GM18868 (cell line): ENCODE data around the gene CDKN2AIP.
"Not testable (repeated sequence)": the region's sequence is repeated elsewhere in the genome, so short reads cannot be mapped to it uniquely, and the experiment has no call there.

Experiments used
- ATAC-seq: cut with Tn5 transposase; IDR thresholded peaks from one replicate; pipeline ENCODE4 v1.9.1; 2021; ENCODE audit warnings: mild to moderate bottlenecking, moderate library complexity; ENCODE audit not compliant: unreplicated experiment

The CDKN2AIP gene

DNA sequence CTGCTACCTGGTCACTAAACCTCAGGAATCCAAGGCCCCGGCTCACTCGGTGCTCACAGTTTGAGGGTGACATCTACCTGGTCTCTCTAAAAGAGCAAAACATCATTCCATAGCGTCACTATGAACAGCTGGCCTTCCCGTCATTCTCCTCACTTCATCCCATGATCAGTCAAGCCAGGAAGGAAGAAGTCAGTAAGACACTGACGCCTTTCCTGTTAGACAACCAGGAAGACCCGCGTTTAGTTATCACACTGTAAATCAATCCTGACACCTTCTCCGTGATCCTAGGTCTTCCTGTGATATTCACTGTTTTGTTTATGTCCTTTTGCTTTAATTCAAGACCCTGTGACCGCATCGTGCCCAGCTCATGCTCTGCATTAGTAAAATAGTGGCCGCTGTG is 31.6 kb upstream of the CDKN2AIP start:
- no peak for ATAC-seq

DNA sequence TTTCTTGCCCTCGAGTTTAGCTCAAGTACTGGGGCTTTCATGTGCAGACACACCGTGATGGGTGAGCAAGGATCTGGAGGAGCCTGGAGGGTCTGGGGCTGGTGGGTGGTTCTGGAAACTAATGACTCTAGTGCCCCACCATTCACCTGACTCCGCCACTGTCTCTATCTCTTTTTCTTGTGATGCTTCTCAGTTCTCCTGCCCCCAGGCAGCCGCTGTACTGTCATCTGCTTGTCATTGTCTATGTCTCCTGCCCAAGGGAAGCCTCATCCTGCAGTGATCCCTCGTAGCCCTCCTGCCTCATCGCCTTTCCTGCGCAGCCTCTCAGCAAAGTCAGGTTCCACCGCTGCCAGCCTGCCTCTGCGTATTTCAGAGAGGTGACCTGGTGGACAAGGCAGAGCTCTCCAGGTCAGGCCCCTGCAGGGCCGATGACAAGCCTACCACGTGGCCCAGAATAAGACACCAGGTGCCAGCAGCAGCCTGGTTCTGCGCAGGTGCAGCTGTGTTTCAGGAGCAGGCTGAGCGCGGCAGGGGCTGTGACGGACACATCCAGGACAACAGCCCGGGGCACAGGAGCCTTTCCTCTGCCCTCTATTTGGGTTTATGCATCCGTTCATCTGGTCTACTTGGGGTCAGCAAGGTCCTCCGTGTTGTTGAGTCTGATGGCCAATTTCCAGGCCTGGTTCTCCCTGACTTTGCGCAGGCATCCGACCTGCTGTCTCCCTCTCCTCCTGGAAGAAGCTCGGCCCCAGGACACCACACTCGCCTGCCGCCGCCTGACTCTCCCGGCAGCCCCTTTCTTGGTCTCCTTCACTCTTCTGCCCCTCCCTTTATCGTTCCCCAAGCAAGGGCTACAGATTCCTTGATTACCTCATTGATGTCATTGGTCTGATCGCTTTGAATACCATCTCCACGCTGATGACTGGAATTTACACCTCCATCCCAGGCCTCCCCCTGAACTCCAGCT is 30.9 kb upstream of the CDKN2AIP start:
- ATAC-seq, result no peak

DNA sequence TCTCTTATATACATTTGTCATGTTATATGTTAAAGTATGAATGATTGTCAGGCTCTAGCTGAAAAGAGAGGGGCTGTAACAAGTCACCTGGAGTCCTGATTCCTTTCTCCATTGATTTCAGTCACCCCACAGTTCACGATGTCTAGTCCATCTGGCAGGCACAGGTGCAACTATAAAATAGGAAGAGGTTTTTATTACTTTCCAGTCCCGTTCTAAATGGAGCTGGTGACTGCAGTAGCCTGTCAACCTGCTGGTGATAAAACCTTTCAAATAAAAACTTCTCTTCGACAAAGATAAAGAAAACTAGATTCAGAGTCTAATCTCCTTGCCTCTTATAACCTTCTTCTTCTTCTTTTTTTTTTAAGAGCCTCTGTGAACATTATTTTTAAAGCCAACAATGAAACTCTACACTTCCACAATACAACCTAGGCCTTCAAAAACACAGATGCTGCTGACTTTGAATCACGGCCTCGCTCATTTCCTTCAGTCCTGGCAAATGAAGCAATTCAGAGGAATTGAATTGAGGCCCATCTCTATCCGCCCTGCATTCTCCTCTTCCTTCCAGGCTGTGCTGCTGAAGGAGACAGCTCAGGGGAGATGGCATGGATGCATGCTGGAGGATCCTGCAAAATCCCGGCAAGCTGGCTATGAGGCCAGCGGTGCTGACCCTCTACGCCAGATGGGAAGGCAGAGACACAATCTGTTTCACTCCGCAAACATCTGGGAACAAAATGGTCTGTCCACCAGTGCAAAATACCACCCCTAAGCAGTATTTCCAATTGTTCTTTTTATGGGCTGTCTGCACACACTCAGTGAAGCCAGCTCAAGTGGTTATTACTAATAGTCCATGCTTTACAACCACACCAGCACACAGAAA is 27.3 kb upstream of the CDKN2AIP start:
- ATAC-seq, result no peak

DNA sequence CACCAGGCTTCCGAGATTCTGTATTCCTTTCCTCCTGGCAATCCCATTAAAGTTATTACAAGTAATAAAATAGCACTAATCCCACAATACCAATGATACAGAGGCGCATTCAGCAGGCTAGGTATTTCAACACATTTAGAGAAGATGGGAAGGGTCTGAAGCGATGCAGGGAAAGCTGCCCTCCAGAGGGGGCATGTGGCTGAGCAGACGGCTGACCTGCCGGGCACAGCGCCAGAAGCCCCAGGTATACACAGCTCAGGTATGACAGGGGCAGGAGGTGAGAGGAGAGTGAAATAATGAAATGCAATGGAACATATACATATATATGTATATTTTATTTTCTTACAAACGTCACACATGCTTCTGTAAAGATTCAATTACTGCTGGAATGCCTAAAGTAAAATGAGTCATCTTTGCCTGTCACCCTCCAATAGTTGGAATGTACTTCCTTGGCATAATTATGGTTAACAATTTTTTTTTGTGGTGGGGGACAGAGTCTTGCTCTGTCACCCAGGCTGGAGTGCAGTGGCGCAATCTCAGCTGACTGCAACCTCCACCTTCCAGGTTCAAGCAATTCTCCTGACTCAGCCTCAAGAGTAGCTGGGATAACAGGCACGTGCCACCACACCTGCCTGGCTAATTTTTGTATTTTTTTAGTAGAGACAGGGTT is 21.3 kb upstream of the CDKN2AIP start:
- ATAC-seq, result no peak

DNA sequence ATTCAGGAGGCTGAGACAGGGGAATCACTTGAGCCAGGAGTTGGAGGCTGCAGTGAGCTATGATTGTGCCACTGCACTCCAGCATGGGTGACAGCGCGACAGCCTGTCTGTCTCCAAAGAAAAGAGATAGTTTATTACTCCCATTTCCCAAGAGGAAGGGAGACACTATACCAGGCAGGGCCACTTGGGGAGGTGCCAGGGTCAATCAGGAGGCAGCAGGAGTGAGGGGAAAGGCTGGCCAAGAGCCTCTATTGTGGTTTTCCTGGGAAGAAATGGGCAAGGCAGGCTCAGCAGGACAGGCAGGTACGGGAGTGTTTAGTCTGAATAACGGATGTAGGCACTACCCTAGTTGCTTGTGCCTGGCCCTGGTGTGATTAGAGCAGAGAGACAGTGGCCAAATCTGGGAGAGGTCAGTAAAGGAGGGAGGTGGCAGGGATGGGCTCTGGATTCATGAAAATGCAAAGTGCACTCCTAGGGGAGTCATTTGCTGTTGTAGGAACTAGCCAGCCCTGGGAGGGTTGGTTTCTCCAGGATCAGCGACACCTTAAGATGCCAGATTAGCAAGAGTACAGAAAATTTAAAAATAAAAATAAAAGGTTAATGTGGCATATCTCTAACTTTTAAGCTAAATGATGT is 20.2 kb upstream of the CDKN2AIP start:
- ATAC-seq, result no peak

DNA sequence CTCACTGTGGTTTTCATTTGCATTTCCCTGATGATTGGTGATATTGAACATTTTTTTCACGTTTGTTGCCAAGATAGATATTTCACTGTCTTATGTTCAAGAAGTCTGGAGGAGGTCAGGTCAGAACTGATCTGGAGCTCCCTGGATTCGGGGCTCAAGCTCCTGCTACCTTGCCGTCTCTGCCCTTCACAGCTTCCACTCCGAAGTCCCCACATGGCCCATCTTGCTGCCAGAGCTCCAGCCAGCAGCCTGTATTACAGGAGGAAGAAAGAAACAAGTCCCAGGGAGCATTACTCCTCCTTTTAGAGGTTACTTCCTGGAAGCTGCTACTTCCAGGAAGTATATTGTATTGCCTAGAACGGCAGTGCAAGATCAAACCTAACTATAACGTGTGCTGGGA is 17.9 kb upstream of the CDKN2AIP start:
- no peak for ATAC-seq

DNA sequence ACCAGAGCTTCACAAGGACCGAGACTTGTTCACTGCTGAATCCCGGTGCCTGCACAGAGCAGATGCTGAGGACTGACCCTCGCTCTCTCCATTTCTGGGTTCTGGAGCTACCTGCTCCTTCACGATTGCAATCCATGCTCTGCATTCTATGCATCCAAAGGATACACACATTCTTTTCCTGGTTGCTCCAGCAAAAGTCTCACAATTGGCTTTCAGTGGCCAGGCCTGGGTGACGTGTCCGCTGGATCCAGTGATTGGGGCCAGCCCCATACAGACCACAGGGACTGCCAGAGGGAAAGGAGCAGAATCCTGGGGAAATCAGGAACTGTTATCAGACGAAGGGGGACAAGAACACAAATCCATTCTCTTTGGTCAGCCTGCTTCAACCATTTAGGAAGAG is 14.9 kb upstream of the CDKN2AIP start:
- no peak for ATAC-seq

DNA sequence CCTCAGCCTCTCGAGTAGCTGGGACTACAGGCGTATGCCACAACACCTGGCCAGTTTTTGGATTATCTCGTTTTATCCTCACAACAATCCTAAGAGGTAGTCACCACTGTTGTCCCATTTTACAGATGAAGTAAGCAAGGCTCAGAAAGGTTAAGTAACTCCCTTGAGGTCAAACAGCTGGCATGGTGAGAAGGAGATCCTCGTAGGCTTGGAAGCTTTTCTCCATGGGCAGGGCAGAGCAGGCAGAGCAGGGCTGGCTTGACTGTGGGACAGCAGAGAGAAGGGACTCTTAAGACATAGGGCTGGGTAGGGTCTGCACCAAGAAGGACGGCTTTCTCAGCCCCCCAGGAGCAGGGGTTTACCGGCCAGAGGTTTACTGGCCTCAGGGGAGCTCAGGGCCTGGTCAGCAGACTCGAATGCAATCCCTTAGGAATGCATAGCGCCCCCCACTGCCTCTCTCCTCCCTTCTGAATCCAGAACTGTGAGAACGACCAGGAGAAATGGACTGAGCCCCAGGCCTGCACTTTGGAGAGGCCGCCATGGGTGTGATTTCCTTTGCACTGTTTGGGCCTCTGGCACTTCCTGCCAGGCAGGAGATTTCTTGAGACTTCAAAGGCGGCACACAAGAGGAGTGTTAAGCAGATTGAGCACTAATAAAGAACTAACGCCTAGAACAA is 14.0 kb upstream of the CDKN2AIP start:
- no peak for ATAC-seq

DNA sequence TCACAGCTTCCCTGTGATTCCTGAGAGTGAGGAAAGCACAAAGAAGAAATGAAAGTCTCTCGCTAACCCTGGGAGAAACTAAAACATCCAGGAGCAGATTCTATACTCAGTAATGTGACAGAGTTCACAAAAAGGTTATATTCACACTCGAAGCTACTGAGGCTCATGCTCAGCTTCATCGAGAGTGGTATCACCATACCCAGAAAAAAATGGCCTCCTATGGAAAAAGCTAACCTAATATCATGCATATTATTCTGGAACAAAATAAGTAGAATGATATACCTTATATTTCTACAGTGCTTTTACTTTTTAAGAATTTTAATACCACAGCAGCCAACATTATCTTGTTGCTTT is 13.5 kb upstream of the CDKN2AIP start:
- ATAC-seq, result no peak

DNA sequence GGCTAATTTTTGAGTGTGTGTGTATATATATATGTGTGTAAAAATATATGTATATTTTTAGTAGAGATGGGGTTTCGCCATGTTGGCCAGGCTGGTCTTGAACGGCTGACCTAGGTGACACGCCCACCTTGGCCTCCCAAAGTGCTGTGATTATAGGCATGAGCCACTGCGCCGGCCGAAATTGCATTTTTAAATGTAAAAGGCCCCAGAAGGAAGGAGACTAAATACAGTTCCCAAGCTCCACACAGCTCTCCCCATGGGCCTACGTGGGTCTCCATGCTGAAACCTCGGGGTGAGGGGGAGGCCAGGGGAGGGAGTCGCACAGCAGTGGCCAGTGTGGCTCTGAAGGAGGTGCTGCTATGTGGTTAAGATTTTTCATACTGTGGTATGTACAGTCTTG is 12.8 kb upstream of the CDKN2AIP start:
- no peak for ATAC-seq

DNA sequence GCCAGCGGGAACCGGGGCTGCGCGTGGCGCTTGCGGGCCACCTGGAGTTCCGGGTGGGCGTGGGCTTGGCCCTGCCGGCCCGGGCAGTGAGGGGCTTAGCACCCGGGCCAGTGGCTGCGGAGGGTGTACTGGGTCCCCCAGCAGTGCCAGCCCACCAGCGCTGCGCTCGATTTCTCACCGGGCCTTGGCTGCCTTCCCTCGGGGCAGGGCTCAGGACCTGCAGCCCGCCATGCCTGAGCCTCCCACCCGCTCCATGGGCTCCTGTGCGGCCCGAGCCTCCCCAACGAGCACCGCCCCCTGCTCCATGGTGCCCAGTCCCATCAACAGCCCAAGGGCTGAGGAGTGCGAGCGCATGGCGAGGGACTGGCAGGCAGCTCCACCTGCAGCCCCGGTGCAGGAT is 11.3 kb upstream of the CDKN2AIP start:
- ATAC-seq, result not testable (repeated sequence)

DNA sequence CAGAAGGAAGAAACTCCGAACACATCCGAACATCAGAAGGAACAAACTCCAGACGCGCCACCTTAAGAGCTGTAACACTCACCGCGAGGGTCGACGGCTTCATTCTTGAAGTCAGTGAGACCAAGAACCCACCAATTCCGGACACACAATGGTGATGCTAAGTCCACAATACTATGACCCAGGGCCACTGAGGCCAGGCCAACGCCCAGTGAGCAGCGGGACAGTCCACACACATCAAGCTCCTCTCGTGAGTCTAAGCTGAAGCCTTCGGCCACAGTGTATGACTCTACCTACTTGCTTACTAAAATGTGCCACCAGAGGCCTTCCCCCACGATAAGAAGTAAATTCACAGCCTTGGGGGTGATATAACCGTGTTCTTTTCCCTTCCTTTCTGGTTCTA is 10.2 kb upstream of the CDKN2AIP start:
- ATAC-seq, result no peak

DNA sequence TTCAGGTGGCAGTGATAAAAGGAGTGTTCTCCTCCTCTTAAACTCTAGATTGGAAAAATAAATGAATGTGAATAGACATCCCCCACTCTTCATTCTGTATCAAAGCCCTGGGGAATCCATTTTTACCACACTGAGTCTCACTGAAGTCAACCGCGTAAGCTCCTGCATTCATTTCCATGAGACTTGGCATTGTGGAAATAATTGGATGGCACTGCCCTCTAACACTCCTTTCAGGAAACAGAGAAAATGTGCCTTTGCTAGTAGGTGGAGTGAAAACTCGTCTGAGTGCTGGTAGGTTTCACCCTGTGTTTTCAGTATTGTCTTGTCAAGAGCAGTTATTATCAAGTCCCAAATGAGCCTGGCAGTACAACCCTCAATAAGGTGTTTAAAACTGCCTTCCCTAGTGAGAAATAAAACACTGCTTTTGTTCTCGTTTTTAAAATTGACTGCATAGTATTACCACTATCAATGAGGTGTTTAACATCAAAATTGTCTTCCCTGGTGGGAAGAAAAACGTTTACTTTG is 9.7 kb upstream of the CDKN2AIP start:
- no peak for ATAC-seq

DNA sequence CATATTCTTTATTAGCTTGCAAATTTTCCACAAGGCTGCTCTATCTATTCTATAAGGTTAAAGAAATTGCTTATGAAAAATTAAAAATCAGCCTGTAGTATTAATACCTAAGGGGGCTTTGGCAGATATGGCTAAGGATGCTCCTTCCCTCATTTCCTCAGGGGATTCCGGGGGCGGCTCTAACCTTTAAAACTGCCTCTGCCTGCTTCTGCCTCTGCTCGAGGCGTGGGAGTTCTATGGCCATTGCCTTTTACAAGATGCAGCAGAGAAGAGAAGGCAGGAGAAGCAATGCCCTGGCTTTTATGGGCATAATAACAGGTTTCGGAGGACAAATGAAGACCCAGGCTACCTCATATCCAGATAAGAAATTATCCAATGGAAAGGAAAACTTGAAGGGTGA is 8.6 kb upstream of the CDKN2AIP start:
- no peak for ATAC-seq

DNA sequence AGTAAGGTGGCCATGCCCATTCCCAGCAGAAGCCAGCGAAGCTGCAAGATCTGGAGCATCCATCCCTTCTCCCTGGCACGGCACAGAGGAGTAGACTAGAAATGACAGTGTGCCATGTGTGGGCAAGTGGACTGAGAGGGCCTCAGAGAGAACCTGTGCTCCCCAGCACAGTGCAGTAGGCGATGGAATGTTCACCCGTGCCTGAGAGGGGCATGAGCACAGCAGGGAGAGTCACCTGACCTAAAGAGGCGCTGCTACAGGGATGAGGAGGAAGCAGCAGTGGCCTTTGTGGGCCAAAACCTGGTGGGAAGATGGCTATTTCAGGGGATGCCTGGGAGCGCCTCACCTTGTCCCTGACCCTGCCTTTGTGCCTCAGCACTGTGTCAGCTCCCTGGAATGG is 8.0 kb upstream of the CDKN2AIP start:
- ATAC-seq, result no peak

DNA sequence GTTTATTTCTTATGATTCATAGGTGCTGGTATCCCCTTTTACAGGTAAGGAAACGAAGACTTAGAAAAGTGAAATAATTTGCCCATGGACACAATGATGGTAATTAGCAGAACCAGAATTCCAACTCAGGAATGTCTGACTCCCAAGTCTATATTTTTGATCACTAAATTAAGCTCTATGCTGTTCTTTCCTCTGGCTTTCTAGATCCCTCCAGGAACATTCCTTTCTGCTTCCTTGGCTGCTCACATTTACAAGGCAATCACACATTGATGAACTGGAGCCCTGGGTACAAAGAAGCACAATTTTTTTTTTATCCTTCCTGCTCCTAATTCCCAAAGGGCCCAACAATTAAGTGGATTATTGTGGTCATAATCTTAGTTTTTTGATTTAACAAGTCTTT is 7.0 kb upstream of the CDKN2AIP start:
- ATAC-seq, result no peak

DNA sequence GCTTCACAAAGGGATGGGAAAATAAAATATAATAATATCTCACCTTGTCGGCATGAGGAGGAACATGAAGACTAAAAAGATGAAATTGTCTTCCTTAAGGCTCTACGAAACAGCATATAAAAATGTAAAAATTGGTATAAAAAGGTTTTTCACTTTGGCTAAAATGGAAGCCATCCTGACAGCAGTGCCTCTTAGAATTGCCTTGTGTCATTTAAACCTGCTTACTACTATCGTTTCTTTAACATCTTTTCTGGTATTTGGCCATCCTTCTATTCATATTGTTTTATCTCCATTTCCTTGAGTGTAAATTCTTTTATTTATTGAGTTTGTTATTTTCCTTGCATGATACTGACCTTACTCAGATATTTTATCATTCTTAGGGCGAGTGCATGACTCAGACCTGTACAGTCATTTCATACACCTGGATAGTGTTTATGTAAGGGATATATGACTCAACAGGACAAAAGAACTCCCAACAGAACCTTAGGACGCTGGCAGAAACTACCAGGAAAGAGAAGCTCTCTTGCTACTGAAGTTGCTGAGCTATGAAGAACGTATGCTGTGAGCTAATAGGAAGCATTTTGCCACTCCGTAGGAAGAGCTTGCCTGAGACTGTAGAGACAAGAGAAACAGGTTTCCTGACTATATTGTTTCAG is 5.8 kb upstream of the CDKN2AIP start:
- no peak for ATAC-seq

DNA sequence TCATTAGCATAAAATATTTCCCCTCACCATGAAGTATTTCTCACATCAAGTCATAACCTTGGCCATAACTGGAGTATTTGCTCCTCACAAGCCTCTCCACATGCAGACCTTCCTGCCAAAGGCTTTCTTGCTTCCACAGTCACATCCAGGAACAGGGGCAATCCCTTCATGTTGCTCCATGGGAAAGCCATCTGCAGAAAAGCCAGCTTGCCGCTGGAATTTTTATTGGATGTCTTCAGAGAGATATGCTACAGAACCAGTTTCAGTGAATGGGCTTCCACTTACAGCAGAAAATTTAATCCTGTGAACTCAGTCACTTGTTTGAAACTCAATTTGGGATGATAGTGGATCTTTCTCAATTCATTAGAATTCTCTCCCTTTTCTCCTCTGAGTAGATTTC is 3.2 kb upstream of the CDKN2AIP start:
- no peak for ATAC-seq

DNA sequence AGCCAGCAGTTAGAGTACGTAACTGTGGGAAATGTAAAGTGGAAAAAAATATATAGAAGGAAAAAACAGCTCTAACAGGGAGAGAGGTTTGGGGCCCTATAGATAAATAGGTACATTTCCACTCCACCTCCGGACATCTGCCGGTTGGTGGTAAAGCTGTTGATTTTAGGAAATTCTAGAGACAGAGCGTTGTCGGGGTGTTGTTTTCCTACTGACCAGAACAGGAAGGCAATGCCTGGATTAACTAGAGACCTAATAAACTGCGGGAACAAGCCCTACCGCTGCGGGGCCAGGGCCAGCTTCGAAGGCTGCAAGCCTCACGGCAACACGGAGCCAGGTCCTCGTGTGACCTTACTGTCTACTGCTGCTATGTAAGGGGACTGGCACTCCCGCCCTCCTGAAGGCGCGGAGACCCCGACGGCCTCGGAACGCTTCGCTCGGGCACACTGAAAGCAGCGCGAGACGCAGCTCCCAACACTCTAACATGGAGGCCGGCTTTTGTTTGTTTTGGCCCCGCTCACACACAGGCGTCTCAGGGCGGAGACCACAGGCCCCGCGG is 702 bp upstream of the CDKN2AIP start:
- no peak for ATAC-seq
